Activated CD4-positive, alpha-beta T cell treated with anti-CD3 and anti-CD28 coated beads for 24 hours (primary cell): ENCODE data around the gene ADAM23.

Source experiments
- DNase-seq, 2 donors: peaks; one replicate each; pipeline ENCODE4 v3.0.0-alpha.2; 2020; ENCODE audit warnings: low read depth in 2 of 2

The ADAM23 gene

GRCh38 chr2:206502729-206503128 is 59.4 kb downstream of the ADAM23 start:
- no peak for DNase-seq

- no peak for DNase-seq
Observed at GRCh38 chr2:206511283-206511682, 68.0 kb downstream of the ADAM23 start.

- DNase-seq, result no peak
Observed at GRCh38 chr2:206512999-206513398, 69.7 kb downstream of the ADAM23 start.

GRCh38 chr2:206515580-206515979 is 72.2 kb downstream of the ADAM23 start:
- no peak for DNase-seq

- no peak for DNase-seq
Observed at GRCh38 chr2:206518997-206519396, 75.7 kb downstream of the ADAM23 start.

GRCh38 chr2:206520450-206520849 is 77.1 kb downstream of the ADAM23 start:
- DNase-seq, result no peak

- no peak for DNase-seq
Observed at GRCh38 chr2:206521115-206521514, 77.8 kb downstream of the ADAM23 start.

GRCh38 chr2:206521612-206522011 is 78.3 kb downstream of the ADAM23 start:
- no peak for DNase-seq

- DNase-seq, result no peak
Observed at GRCh38 chr2:206526416-206526815, 83.1 kb downstream of the ADAM23 start.

GRCh38 chr2:206527153-206527552 is 83.8 kb downstream of the ADAM23 start:
- no peak for DNase-seq

- no peak for DNase-seq
Observed at GRCh38 chr2:206530727-206531126, 87.4 kb downstream of the ADAM23 start.

- DNase-seq, result no peak
Observed at GRCh38 chr2:206531996-206532543, 88.7 kb downstream of the ADAM23 start.

- DNase-seq, result no peak
Observed at GRCh38 chr2:206533977-206534376, 90.6 kb downstream of the ADAM23 start.

GRCh38 chr2:206535260-206535986 is 92.1 kb downstream of the ADAM23 start:
- DNase-seq, result no peak

GRCh38 chr2:206540757-206541156 is 97.4 kb downstream of the ADAM23 start:
- no peak for DNase-seq

- DNase-seq, result no peak
Observed at GRCh38 chr2:206543073-206543472, 99.7 kb downstream of the ADAM23 start.

GRCh38 chr2:206548383-206548782 is 105.1 kb downstream of the ADAM23 start:
- no peak for DNase-seq

- no peak for DNase-seq
Observed at GRCh38 chr2:206555721-206556120, 112.4 kb downstream of the ADAM23 start.

- no peak for DNase-seq
Observed at GRCh38 chr2:206556357-206556949, 113.1 kb downstream of the ADAM23 start.

- DNase-seq, result no peak
Observed at GRCh38 chr2:206557321-206557720, 114.0 kb downstream of the ADAM23 start.

GRCh38 chr2:206558492-206558891 is 115.2 kb downstream of the ADAM23 start:
- DNase-seq, result no peak

GRCh38 chr2:206561962-206562361 is 118.6 kb downstream of the ADAM23 start:
- DNase-seq, result no peak

GRCh38 chr2:206562375-206562774 is 119.0 kb downstream of the ADAM23 start:
- no peak for DNase-seq
